Stimulated activated CD4-positive, alpha-beta T cell treated with anti-CD3 and anti-CD28 coated beads, Interleukin-2, amount 100 ng/mL, for 4 hours (primary cell): ENCODE results near the gene IL1RN.

ENCODE experiments used
- DNase-seq: peaks from one replicate; pipeline ENCODE4 v3.0.0-alpha.2; 2020; ENCODE audit warnings: low read depth

The IL1RN gene

DNA sequence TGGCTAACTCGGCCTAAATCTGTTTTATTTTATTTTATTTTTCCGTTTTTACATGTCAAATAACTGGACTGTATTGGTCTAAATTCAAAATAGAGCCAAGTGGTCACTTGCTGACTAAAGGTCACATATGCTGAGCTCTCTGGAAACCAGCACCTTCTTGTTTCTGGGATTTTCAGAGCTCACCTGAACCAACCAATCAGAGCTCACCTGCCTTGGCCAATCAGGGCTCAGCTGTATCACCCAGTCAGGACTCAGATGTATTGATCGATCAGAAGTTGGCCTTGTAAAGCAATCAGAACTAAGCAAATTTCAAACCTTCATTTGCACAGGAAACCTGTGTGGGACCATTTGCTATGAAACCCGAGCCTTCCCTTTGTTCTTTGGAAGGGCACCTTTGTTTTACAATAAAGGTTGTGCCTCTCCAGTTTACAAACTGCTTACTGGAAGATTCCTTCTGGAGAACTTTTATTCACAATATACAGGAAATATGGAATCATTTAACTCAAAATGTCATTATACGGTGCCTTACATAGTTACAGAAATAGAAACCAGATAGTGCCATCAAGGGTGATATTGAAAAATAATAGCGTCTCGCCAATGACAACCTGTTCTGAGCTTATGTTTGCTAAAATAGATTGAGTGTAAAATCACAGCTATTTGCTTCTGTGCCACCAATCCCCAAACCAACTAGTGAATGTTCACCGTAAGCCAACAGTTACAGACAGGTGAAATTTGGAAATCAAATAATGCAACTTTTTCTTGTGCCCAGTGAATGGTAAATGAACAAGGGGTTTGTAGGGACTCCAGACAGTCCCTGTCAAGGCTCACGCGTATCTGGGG, 29.1 kb downstream of the IL1RN start:
- DNase-seq: no peak

DNA sequence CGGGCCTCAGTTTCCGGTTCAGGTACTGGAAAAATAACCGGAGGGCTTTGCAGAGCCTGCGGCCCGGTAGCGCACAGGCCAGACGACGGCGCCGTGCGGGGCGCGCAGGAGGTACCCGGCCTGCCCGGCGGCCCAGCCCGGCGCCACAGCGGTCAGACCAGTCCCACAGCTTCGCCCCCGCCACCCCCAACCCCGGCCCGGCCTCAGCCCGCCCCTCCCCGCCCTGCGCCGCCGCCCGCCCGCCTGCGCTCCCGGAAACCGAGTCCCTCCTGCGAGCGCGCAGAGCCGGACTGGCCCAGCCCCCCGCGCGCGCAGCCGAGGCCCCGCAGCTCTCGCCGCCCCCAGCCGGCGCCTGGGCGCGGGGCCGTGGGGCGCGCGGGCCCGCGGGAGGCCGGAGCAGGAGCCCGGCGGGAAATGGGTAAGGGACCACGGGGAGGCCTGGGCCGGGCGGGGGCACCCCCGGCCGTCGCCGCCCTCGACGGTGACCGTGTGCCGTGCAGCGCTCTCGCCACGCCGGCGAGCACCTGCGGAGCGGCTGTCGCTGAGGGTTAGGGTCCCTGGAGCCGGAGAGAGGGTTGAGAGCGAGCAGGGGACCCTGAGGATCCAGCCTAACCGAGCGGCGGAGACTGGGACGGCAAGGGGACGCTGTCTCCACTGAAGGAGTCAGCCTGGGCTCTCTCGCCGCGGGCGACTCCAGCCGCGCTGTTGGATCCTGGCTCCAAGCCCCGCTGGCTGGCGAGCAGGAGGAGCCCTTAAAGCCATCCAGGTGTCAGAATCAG, 29.9 kb downstream of the IL1RN start:
- no peak for DNase-seq

DNA sequence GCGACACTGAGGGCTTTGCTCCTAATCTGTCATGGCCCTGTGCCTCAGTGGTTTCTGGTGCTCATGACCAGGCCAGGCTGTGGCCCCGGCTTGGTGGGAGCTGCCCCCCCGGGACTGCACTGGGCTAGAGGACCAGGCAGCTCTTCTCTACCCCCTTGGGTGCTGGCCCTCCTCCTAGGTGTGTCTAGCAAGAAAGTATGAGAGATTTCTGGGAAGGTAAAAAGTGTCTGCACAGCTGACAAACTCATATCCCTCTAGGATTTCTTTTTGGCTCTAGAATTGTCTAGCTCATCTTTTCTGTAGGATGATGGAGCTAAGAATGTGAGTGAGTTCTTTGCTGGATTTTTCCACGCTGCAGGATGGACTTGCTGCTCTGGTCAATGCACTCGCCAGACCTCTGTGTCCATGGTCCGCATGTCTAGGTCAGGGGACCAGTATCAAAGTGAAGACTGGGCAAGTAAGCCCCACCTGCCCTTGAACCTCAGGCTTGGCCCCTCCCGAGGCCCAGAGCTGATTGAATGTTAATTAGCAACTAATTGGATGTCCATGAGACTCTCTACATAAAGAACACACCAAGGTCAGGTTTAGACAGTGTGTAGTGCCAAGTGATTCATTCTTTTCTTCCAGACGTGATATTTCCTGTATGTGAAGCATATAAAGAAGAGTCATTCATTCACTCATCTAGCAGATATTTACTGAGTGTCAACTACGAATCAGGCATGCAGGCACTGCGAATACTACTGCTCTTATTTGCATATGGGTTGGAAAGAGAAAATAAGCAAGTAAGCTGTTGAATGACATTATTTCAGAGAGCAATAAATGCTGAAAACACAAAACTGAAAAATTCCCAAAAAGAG, 30.7 kb downstream of the IL1RN start:
- DNase-seq: no peak

DNA sequence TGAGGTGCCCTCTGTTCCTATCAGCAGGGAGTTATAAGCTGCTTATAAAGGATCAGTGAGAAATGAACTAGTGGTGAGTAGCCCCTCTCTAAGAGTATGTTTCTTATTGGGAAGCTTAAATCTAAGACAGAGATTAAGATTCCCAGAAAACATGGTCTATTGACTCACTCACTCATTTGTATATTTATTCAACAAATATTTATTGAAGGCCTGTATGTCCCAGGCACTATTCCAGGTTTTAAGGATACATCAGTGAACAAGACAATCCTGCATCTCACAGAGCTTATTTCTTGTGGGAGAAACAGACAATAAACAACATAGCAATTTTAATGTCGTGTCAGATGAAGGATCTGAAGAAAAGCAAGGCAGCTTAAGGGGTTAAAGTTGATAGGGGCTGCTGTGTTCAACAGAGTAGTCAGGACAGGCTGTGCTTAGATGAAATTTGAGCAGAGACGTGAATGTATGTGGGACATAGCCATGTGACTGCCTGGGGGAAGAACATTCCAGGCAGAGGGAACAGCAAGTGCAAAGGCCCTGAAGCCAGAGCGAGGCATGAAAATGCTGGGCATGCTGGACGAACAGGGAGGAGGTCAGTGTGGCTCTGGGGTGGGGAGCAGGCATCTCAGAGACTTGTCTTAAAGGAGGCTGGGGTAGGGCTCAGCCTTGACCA, 31.6 kb downstream of the IL1RN start:
- no peak for DNase-seq

DNA sequence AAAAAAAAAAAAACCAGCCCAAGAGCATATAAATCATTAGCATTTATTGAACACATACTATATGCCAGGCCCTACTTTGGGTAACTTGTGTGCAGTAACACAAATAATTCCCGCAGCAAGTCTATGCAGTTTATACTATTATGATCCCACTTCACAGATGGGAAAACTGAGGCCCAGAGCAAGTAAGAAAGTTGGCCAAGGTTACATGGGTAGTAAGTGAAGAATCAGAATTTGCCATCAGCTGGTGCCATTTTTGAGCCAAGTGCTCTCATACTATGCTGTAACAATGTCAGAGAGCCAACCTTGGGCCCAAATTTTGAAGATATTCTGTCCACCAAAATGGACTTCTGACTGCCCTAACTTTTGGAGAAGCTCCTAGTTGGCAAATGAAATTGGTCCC, 32.9 kb downstream of the IL1RN start:
- DNase-seq: no peak

DNA sequence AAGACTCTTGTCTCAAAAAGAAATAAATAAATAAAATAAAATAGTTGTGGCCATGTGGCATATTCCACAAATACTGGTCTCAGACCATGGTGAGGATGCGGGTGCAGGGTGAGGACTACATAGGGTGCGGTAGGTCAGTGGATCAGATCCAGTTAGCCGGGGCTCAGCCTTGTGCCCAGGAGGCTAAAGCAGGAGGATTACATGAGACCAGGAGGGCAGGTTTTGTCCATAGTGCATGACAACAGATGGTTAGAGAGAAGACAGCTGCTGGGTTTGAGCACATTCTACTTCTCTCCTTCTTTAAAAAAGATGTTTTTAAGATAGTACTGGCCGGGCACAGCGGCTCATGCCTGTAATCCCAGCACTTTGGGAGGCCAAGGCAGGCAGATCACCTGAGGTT, 33.6 kb downstream of the IL1RN start:
- DNase-seq: no peak

DNA sequence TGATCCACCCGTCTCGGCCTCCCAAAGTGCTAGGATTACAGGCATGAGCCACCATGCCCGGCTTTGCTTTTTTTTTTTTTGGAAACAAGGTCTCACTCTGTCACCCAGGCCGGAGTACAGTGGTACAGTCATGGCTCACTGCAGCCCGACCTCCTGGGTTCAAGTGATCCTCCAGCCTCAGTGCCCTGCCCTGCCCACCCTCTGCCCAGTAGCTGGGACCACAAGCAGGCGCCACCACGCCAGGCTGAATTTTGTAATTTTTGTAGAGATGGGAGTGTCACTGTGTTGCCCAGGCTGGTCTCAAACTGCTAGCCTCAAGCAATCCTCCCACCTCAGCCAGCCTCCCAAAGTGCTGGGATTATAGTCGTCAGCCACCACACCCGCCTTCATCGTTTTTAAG, 34.8 kb downstream of the IL1RN start:
- no peak for DNase-seq

DNA sequence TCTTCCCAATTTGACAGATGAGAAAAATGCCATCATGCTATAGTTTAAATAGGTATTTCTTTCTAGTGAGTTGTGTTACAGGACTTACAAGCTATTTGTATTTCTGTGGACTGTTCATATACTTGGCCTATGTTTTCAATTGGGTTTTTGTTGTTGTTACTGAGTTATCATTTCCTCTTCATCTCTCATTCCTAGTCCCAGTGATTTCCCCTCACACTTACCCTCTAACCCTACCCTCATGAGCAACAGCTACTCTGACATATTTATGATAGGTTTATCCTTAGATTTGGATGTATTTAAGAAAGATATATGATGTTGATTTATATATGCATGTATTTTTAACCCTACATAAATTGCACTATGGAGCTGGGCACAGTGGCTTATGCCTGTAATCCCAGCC, 35.5 kb downstream of the IL1RN start:
- DNase-seq: no peak

DNA sequence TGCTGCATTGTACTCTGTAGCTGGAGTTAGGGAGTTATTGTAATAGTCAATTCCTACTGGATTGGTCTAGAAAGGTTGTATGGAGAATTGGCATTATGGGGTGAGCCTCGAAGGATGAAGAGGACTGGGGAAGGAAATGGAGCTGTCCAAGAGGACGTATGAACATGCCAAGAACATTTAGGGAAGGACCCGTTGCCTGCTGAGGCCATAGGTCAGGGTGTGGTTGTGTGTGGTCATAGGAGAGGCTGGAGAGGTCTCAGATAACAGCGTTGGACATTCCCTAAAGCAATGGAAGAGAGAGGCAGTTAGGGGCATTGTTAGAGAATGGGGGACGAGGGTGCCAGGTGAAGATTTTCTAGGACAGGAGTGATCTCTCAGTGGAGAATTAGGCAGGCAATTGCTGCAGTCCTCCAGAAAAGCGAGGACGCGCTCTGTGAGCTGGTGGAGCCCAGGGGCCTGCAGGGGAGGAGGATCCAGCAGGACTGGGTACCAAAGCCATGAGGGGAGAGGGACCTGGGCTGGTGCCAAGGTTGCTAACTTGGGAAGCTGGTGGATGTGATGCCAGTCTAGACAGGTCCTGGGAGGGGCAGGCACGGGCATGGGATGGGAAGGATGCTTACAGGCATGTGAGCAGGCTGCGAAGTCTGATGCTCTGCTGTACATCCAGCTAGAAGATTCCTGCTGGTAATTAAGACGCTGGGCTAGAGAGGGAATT, 37.0 kb downstream of the IL1RN start:
- DNase-seq: no peak

DNA sequence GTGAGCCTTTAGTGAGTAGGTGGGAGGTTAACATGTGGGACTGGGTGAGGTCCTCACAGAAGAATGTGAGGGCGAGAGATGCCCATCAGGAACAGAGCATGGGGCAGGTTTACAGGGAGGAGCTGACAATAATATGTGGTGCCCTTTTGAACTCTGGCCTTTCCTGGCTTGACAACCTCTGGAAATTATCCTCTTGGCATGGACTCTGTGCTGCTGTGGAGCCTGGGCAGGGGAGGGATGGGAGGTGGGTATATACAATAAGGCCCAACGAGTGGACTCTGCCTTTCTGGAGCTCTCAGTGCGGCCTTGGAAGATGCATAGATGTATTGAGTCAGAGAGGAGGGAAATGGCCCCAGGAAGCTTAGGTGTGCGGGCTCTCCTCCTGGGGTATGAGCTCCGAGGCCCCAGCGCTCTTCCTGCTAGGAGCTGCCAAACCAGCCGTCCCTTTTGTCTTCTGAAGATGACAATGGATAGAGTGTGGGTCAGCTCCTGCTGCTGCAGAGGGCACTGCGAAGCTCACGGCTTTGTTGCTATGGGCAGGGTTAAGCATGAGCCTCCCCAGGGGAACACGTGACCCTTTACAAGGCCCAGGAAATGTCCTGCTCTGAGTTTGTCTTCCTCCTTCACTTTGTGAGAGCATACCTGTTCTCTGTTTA, 37.7 kb downstream of the IL1RN start:
- no peak for DNase-seq

DNA sequence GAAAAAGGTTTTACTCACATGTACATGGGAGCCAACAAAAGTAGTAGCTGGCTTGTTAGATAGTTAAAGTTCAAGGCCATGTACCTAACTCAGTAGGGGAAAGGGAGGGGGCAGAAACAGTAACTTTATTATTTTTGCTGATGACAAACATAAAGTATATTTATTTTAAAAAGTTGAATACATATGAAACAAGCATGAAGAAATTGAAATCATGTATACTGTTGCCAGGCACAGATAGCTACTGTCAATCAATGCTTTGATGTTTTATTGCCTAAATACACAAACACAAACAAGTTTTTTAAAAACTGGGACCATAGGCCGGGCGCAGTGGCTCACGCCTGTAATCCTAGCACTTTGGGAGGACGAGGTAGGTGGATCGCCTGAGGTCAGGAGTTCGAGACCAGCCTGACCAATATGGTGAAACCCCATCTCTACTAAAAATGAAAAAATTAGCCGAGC, 38.8 kb downstream of the IL1RN start:
- DNase-seq: no peak

DNA sequence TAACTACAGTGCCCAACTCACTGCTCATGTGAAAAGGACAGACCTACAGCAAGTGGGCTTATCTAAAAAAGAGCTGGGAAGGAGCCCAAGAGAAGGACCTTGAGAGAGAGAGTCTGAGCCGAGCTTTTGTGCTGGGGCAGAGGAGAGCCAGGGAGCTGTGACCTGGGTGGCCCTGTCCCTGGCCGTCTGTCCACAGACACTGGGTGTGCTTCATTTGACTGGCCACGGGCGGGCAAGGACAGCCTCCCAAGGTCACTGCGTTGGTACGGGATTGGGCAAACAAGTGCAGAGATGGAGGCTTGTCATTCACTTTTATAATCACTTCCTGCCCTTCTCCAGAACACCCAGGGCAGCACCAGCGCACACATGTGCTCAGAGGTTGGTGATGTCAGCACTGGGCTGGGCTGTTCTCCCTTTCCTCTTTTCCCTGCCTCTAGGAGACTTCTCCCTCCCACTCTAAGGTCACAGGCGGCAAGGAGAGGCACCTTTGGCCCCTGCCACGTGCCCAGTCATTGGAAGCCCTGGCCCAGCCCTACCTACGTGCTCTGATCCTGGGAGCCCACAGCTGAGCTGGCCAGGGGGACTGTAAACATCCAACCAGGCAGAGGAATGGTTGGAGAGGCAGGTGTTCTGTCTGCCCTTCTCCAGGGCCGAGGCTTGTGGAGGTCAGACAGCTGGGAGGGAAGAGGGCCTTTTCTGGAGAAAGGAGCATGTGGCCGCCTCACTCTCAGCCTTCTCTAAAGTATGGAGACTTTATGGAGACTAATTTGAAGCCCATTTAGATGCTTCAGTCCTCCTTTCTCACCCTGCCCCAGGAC, 39.9 kb downstream of the IL1RN start:
- DNase-seq: no peak

DNA sequence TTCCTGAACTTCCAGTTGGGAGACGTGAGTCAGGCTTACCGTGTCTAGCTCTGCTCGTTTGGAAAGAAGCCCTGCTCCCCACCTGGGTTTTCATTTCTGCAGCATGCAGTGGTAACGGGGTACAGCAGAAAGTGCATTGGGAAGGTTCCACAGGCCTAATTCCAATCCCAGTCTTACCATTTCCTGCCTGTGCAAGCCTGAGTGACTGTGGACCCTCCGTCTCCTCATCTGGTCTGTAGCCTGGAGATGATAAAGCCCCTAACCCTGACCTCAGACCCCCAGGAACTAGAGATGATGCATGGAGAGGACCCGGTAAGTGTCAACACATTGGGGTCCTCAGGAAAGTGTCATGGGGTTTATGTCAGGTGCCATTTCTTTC, 40.6 kb downstream of the IL1RN start:
- DNase-seq: no peak

DNA sequence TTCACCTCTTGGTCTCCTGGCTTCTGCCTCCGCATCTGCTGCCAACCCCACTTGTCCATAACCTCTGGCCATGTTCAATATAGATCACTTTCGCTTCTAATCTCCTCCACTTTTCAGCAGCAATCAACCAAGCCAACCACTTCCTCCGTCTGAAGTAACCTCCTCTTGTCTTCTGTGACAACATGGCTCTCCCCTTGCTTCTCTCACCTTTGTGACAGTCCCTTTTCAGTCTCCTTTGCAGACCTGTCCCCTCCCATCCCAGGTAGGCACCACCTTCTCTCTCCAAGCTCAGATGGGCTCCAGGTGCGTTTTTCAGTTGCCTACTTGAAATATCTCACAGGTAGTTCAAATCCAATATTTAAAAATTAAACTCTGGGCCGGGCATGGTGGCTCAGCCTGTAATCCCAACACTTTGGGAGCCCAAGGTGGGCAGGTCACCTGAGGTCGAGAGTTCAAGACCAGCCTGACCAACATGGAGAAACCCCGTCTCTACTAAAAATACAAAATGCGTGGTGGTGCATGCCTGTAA, 41.7 kb downstream of the IL1RN start:
- no peak for DNase-seq

DNA sequence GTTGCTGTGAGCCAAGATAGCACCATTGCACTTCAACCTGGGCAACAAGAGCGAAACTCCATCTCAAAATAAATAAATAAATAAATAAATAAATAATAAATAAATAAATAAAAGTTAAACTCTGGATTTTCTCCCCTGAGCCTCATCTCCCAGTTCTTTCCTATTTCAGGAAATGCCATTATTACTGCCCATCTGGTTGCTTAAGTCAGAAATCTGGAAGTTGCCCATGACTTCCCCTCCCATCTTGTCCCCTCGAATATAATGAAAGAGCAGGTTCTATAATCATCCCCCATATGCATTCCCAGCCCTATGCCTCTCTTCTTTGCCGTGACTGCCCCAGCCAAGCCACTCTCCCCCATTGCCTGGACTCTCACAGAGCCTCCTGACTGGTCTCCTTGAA, 42.2 kb downstream of the IL1RN start:
- DNase-seq: no peak

DNA sequence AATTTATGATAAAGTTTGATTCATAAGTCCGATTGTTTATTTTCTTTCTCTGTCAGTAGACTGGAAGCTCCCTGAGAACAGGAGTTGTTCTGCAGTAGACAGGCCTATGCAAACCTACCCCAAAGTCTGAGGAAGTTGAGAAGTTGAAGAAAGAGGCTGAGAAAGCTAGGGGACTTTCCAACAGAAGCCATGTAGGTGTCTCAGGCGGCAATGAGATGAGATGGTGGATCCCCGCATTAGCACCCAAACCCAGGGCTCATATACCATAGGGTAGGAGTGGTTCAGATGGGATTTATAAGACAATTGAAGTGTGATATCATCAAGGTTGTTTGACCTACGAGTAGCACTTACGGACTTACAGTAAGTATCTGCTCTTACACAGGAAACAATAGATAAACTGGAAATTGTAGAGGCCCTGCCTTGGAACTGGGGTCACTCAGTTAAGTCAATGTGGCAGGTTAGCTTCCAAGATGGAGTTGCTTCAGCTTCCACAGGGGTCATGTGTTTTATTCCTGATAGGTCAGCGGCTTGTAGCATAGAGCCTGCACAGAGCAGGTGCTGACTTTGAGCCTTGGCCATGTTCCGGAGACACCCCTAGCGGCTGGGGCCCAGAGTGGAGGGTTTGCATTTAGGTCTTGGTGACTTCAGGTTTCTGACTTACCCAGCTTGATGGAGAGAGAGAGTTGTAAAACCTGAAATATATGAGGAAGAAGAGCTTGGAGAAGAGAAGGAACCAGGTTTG, 44.1 kb downstream of the IL1RN start:
- no peak for DNase-seq

DNA sequence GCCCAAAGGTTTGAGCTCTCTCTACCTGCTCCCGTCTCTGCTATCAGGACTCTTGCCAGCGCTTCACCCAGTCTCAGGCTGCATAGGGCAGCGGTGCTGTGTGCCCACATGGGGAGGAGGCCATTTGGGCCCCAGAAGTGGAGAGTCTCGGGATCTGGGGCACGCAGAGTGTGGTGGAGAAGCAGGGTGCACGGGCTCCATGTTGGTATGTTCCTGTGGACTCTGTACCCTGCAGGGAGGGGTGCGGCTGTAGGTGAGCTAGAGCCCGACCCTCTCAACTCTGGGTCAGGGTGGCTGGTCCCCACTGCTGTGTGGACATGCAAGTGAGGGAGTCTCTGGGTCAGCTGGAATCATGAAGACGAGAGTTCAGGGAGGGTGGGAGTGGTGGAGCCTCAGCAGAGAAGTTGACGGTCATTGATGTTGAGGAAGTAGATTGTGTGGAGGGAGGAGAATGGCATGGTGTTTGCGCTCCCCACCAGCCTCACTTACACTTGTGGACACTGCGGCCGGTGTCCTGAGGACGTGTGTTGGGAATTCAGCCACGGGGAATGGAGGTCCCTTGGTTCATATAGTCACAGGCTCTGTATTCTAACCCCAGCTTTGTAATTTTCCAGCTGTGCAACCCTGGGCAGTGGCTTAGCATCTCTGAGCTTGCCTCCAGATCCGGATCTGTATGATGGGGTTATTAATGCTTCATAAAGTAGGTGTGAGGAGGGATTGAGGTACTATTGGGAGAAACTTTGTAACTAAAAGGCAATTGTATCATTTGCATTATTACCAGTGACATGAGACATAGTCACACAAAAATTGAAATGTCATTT, 45.5 kb downstream of the IL1RN start:
- no peak for DNase-seq
